ENCODE data around the gene SYT1. TPM values are rescaled to one million over a fixed set of nuclear protein-coding genes. Genes with fewer than 3 reads are reported as not detected.
"Not testable (repeated sequence)": the region's sequence is repeated elsewhere in the genome, so short reads cannot be mapped to it uniquely, and the experiment has no call there.

The SYT1 gene
- total RNA-seq, 2 donors from 2014 or later, result 1.3 to 1.9 TPM

GRCh38 chr12:78835493-78835892, 29.1 kb upstream of the SYT1 start:
- Histone ChIP-seq H3K4me1 (ENCODE audit: control insufficient read depth in 1 of 2, low read depth in 2 of 2) (no peaks in the 10 kb centered on the region), H3K27me3 (replicated peaks; ENCODE audit: insufficient read depth) (no peaks in the 10 kb centered on the region), H3K36me3 (no peaks in the 10 kb centered on the region), H3K27ac (no peak overlapping the region), H3K9me3 (no peaks in the 10 kb centered on the region), H3K4me3 (no peak overlapping the region)
- ATAC-seq (ENCODE audit: insufficient number of reproducible peaks, low FRiP score, low read depth) (no peak), DNase-seq (ENCODE audit: low spot score) (no peak)
- no peak for TF ChIP-seq CTCF (IDR thresholded peaks at IDR 0.05)

- not testable (repeated sequence) for H3K9me3 ChIP-seq; H3K27me3 ChIP-seq (replicated peaks; ENCODE audit: insufficient read depth); DNase-seq (ENCODE audit: low spot score); ATAC-seq (ENCODE audit: insufficient number of reproducible peaks, low FRiP score, low read depth); H3K4me1 ChIP-seq (ENCODE audit: control insufficient read depth in 1 of 2, low read depth in 2 of 2); H3K36me3 ChIP-seq; H3K27ac ChIP-seq; H3K4me3 ChIP-seq
Measured at GRCh38 chr12:78840518-78841019, 24.0 kb upstream of the SYT1 start.

GRCh38 chr12:78853231-78853630, 11.3 kb upstream of the SYT1 start:
- no peak for TF ChIP-seq CTCF (IDR thresholded peaks at IDR 0.05)
- no peaks in the 10 kb centered on the region for H3K4me1 ChIP-seq (ENCODE audit: control insufficient read depth in 1 of 2, low read depth in 2 of 2)
- ATAC-seq (ENCODE audit: insufficient number of reproducible peaks, low FRiP score, low read depth) (no peak), DNase-seq (ENCODE audit: low spot score) (no peak)
- H3K27me3 ChIP-seq (replicated peaks; ENCODE audit: insufficient read depth), result no peaks in the 10 kb centered on the region
- H3K27ac ChIP-seq, result no peak overlapping the region
- no peaks in the 10 kb centered on the region for H3K36me3 ChIP-seq
- H3K4me3 ChIP-seq, result no peak overlapping the region
- H3K9me3 ChIP-seq, result no peaks in the 10 kb centered on the region

- no peaks in the 10 kb centered on the region for H3K27me3 ChIP-seq (replicated peaks; ENCODE audit: insufficient read depth)
- H3K9me3 ChIP-seq, result no peaks in the 10 kb centered on the region
- no peak for ATAC-seq (ENCODE audit: insufficient number of reproducible peaks, low FRiP score, low read depth)
- no peaks in the 10 kb centered on the region for H3K36me3 ChIP-seq
- no peak overlapping the region for H3K27ac ChIP-seq
- DNase-seq (ENCODE audit: low spot score), result no peak
- H3K4me1 ChIP-seq (ENCODE audit: control insufficient read depth in 1 of 2, low read depth in 2 of 2), result peaks cover 0 to 20% of the 10 kb centered on the region in 2 donors
- TF ChIP-seq CTCF (IDR thresholded peaks at IDR 0.05), result no peak
- H3K4me3 ChIP-seq, result peak overlapping the region; percentile 66
Measured at GRCh38 chr12:78863482-78864402, 832 bp upstream of the SYT1 start.

GRCh38 chr12:78864870-78865463, 393 bp downstream of the SYT1 start:
- TF ChIP-seq CTCF (IDR thresholded peaks at IDR 0.05), result no peak
- DNase-seq (ENCODE audit: low spot score), result no peak
- Histone ChIP-seq H3K27me3 (replicated peaks; ENCODE audit: insufficient read depth) (no peaks in the 10 kb centered on the region), H3K4me3 (peak overlapping the region; percentile 66), H3K9me3 (no peaks in the 10 kb centered on the region), H3K4me1 (ENCODE audit: control insufficient read depth in 1 of 2, low read depth in 2 of 2) (peaks cover 0 to 20% of the 10 kb centered on the region in 2 donors), H3K27ac (no peak overlapping the region), H3K36me3 (no peaks in the 10 kb centered on the region)
- peak; percentile 10 for ATAC-seq (ENCODE audit: insufficient number of reproducible peaks, low FRiP score, low read depth)

Data from thoracic aorta (tissue), 2 donors.